PC-9 (cell line): ENCODE measurements around the gene NETO1. TPM values are rescaled to one million over a fixed set of nuclear protein-coding genes. Genes with fewer than 3 reads are reported as not detected.

Experiments used
- BruUV-seq: library from RNA; stranded (reverse); fragments of 400-500 nt; replicated peaks from 2 replicates; lab custom pipeline; 2021; lab: Mats Ljungman, UMichigan
- CTCF ChIA-PET: fragments of 300-600 bp; sonication (Branson Sonifier 250); formaldehyde crosslinking; loops from one replicate; lab custom pipeline; 2022; ENCODE audit warnings: antibody characterized with exemption; lab: Charles Lee
- POLR2A ChIA-PET: fragments of 300-600 bp; sonication (Branson Sonifier 250); formaldehyde crosslinking; loops from one replicate; lab custom pipeline; 2022; ENCODE audit warnings: antibody characterized with exemption; ENCODE audit not compliant: unreplicated experiment; lab: Charles Lee
- DNase-seq, 2 experiments: peaks; one replicate each; pipeline versions ENCODE4 v3.0.0 to v3.0.0-alpha.2; 2015 to 2022; ENCODE audit warnings: mixed read lengths in 1 of 2
- H2AFZ ChIP-seq: fragments of 200-600 bp; sonication (generic); 2 replicates; pipeline ENCODE4 v1.8.1; 2017; ENCODE audit warnings: antibody characterized with exemption
- H3F3A ChIP-seq: fragments of 200-600 bp; sonication (generic); 2 replicates; pipeline ENCODE4 v1.8.1; 2017; ENCODE audit warnings: antibody characterized with exemption, mild to moderate bottlenecking, low read depth; ENCODE audit not compliant: insufficient read depth
- H3K27ac ChIP-seq: fragments of 200-600 bp; sonication (generic); 2 replicates; pipeline ENCODE4 v1.6.1; 2016; ENCODE audit warnings: mixed run types
- H3K27me3 ChIP-seq: fragments of 200-600 bp; sonication (generic); 2 replicates; pipeline ENCODE4 v1.6.1; 2016; ENCODE audit warnings: low read depth, mixed run types; ENCODE audit not compliant: insufficient read depth
- H3K36me3 ChIP-seq: fragments of 200-600 bp; sonication (generic); 2 replicates; pipeline ENCODE4 v1.6.1; 2016; ENCODE audit warnings: low read depth, mixed run types
- H3K4me1 ChIP-seq: fragments of 200-600 bp; sonication (generic); replicated peaks from 2 replicates; pipeline ENCODE4 v1.6.1; 2016; ENCODE audit warnings: mixed run types; ENCODE audit not compliant: insufficient read depth
- H3K4me2 ChIP-seq: fragments of 200-600 bp; sonication (generic); 2 replicates; pipeline ENCODE4 v1.6.1; 2017; ENCODE audit warnings: mixed run types
- H3K4me3 ChIP-seq: fragments of 200-600 bp; sonication (generic); 2 replicates; pipeline ENCODE4 v1.6.1; 2016; ENCODE audit warnings: mixed run types
- H3K79me2 ChIP-seq: fragments of 200-600 bp; sonication (generic); 2 replicates; pipeline ENCODE4 v1.6.1; 2017; ENCODE audit warnings: low read depth, mixed run types
- H3K9me2 ChIP-seq: fragments of 200-600 bp; sonication (generic); 2 replicates; pipeline ENCODE4 v1.8.1; 2017; ENCODE audit warnings: mild to moderate bottlenecking; ENCODE audit not compliant: insufficient read depth
- H3K9me3 ChIP-seq: fragments of 200-600 bp; sonication (generic); 2 replicates; pipeline ENCODE4 v1.8.1; 2016; ENCODE audit warnings: low read depth; ENCODE audit not compliant: insufficient read depth
- H4K20me1 ChIP-seq: fragments of 200-600 bp; sonication (generic); 2 replicates; pipeline ENCODE4 v1.8.1; 2017; ENCODE audit not compliant: insufficient read depth
- EZH2 ChIP-seq: fragments of 200-600 bp; sonication (generic); IDR thresholded peaks from 2 replicates; pipeline ENCODE4 v1.8.0; 2017; ENCODE audit warnings: antibody characterized with exemption, low read depth
- intact Hi-C: fragments of 100-400 bp; cut with micrococcal nuclease; formaldehyde crosslinking; loops from one replicate; pipeline ENCODE4 v1.10.0; 2022; ENCODE audit not compliant: unreplicated experiment
- total RNA-seq: library from RNA; stranded (reverse); gene quantifications from 2 replicates; pipeline ENCODE4 v1.2.3, GENCODE V29; 2021
- TF ChIP-seq, protein P1 (sequence below): fragments of 200-600 bp; sonication (generic); conservative IDR thresholded peaks from 2 replicates; pipeline ENCODE4 v1.6.1; 2017; ENCODE audit warnings: mixed run types, antibody characterized with exemption, mild to moderate bottlenecking, moderate library complexity

Gene NETO1
- total RNA-seq, 1 experiment from 2014 or later: not detected

GRCh38 chr18:72742002-72742401 lies 125.8 kb downstream of the NETO1 start:
- intact Hi-C loops: no loop called here
- Histone ChIP-seq H3K9me2 (no peaks in the 10 kb centered on the region), H3K9me3 (no peaks in the 10 kb centered on the region), H3K79me2 (no peaks in the 10 kb centered on the region), H3K27ac (no peak overlapping the region), H3K4me2 (no peak overlapping the region), H3K4me3 (no peak overlapping the region), H3K36me3 (no peaks in the 10 kb centered on the region), H3K4me1 (no peaks in the 10 kb centered on the region), H3K27me3 (no peaks in the 10 kb centered on the region), H4K20me1 (no peaks in the 10 kb centered on the region), H3F3A (no peaks in the 10 kb centered on the region), H2AFZ (no peak overlapping the region)
- BruUV-seq: no TSS peak
- TF ChIP-seq EZH2: no peak
- TF ChIP-seq, protein P1, sequence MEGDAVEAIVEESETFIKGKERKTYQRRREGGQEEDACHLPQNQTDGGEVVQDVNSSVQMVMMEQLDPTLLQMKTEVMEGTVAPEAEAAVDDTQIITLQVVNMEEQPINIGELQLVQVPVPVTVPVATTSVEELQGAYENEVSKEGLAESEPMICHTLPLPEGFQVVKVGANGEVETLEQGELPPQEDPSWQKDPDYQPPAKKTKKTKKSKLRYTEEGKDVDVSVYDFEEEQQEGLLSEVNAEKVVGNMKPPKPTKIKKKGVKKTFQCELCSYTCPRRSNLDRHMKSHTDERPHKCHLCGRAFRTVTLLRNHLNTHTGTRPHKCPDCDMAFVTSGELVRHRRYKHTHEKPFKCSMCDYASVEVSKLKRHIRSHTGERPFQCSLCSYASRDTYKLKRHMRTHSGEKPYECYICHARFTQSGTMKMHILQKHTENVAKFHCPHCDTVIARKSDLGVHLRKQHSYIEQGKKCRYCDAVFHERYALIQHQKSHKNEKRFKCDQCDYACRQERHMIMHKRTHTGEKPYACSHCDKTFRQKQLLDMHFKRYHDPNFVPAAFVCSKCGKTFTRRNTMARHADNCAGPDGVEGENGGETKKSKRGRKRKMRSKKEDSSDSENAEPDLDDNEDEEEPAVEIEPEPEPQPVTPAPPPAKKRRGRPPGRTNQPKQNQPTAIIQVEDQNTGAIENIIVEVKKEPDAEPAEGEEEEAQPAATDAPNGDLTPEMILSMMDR: no peak
- ChIA-PET POLR2A (no interaction called here), CTCF (no interaction called here)
- no peak for DNase-seq

DNA sequence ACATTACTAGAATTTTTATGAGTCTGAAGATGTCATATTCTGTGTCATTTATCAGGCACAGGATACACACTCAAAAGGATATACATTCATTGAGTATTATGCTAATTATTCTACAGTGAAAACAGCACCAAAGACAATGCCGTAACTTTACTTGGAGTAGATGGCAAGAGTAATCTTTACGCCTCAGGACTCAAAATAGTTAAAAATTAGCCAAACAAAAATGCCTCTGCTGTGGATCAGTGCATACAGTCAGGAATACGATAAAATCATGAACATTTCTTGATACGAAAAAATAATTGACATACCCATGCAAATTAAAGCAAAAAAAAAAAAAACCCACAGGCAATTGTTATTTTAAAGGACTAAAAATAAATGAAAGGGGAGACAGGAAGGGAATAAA lies 129.7 kb downstream of the NETO1 start:
- no peaks in the 10 kb centered on the region for H3K9me3 ChIP-seq
- no peaks in the 10 kb centered on the region for H3K79me2 ChIP-seq
- POLR2A ChIA-PET: no interaction called here
- no TSS peak for BruUV-seq
- no peaks in the 10 kb centered on the region for H3K9me2 ChIP-seq
- no peak overlapping the region for H3K4me2 ChIP-seq
- intact Hi-C loops: no loop called here
- no peaks in the 10 kb centered on the region for H3K4me1 ChIP-seq
- no peak overlapping the region for H3K4me3 ChIP-seq
- TF ChIP-seq EZH2: no peak
- TF ChIP-seq, protein P1: no peak
- DNase-seq: no peak
- no peak overlapping the region for H3K27ac ChIP-seq
- no peaks in the 10 kb centered on the region for H3K36me3 ChIP-seq
- H3K27me3 ChIP-seq: no peaks in the 10 kb centered on the region
- no peaks in the 10 kb centered on the region for H4K20me1 ChIP-seq
- no peak overlapping the region for H2AFZ ChIP-seq
- H3F3A ChIP-seq: no peaks in the 10 kb centered on the region
- CTCF ChIA-PET: no interaction called here

- TF ChIP-seq, protein P1: no peak
- no peak for TF ChIP-seq EZH2
- DNase-seq: no peak
- no TSS peak for BruUV-seq
Measured at GRCh38 chr18:72727776-72728175, 140.0 kb downstream of the NETO1 start.

More at GRCh38 chr18:72727776-72728175, 140.0 kb downstream of the NETO1 start:
- Histone ChIP-seq H2AFZ (no peak overlapping the region), H3K4me1 (peaks cover 8% of the 10 kb centered on the region; the same call in 1 of the 2 replicates), H3K79me2 (no peaks in the 10 kb centered on the region), H3K36me3 (no peaks in the 10 kb centered on the region), H3F3A (no peaks in the 10 kb centered on the region), H3K27ac (no peak overlapping the region), H3K9me3 (0 out of 2 replicates have a peak, but pooled peaks cover 4% of the 10 kb centered on the region), H3K4me2 (no peak overlapping the region), H3K9me2 (no peaks in the 10 kb centered on the region; the same call in 1 of the 2 replicates), H3K27me3 (no peaks in the 10 kb centered on the region), H4K20me1 (no peaks in the 10 kb centered on the region), H3K4me3 (no peak overlapping the region)
- ChIA-PET POLR2A (no interaction called here), CTCF (no interaction called here)
- intact Hi-C loops: no loop called here
